ENCODE data around the gene ARID1A.
"Not testable (repeated sequence)": the region's sequence is repeated elsewhere in the genome, so short reads cannot be mapped to it uniquely, and the experiment has no call there.

Gene ARID1A

GRCh38 chr1:26703478-26703877, 7.7 kb downstream of the ARID1A start:
- H3K27me3 ChIP-seq (ENCODE audit: control insufficient read depth, insufficient read depth, low read length): no peaks in the 10 kb centered on the region
- H3K79me2 ChIP-seq: peaks cover 17% of the 10 kb centered on the region
- no peak overlapping the region for H2AFZ ChIP-seq
- no peak overlapping the region for H3K4me3 ChIP-seq (ENCODE audit: low read depth, low read length)
- no peaks in the 10 kb centered on the region for H3K9me3 ChIP-seq (ENCODE audit: control insufficient read depth, low read length)
- TF ChIP-seq CTCF (IDR thresholded peaks at IDR 0.05): no peak
- H3K27ac ChIP-seq: no peak overlapping the region
- no peak overlapping the region for H3K4me2 ChIP-seq (ENCODE audit: low read length)
- H3K36me3 ChIP-seq (ENCODE audit: control insufficient read depth, insufficient read depth, low read length): no peaks in the 10 kb centered on the region
- peaks cover 21% of the 10 kb centered on the region for H3K4me1 ChIP-seq
- H3K9ac ChIP-seq: no peak overlapping the region

- H3K4me2 ChIP-seq (ENCODE audit: low read length): no peak overlapping the region
- no peaks in the 10 kb centered on the region for H3K9me3 ChIP-seq (ENCODE audit: control insufficient read depth, low read length)
- H3K4me3 ChIP-seq (ENCODE audit: low read depth, low read length): no peak overlapping the region
- no peak overlapping the region for H3K27ac ChIP-seq
- no peak overlapping the region for H3K9ac ChIP-seq
- H3K36me3 ChIP-seq (ENCODE audit: control insufficient read depth, insufficient read depth, low read length): no peaks in the 10 kb centered on the region
- H3K27me3 ChIP-seq (ENCODE audit: control insufficient read depth, insufficient read depth, low read length): no peaks in the 10 kb centered on the region
- H3K79me2 ChIP-seq: peaks cover 26% of the 10 kb centered on the region
- no peak for TF ChIP-seq CTCF (IDR thresholded peaks at IDR 0.05)
- H2AFZ ChIP-seq: no peak overlapping the region
- peaks cover 21% of the 10 kb centered on the region for H3K4me1 ChIP-seq
Measured at GRCh38 chr1:26704629-26705028, 8.8 kb downstream of the ARID1A start.

- peak overlapping the region; percentile 6 for H3K27ac ChIP-seq
- H3K4me2 ChIP-seq (ENCODE audit: low read length); H3K9me3 ChIP-seq (ENCODE audit: control insufficient read depth, low read length); H3K9ac ChIP-seq; H3K36me3 ChIP-seq (ENCODE audit: control insufficient read depth, insufficient read depth, low read length); H3K4me3 ChIP-seq (ENCODE audit: low read depth, low read length); H2AFZ ChIP-seq; H3K27me3 ChIP-seq (ENCODE audit: control insufficient read depth, insufficient read depth, low read length): not testable (repeated sequence)
- peaks cover 24% of the 10 kb centered on the region for H3K79me2 ChIP-seq
- H3K4me1 ChIP-seq: peaks cover 17% of the 10 kb centered on the region
Measured at GRCh38 chr1:26705227-26705626, 9.4 kb downstream of the ARID1A start.

GRCh38 chr1:26705788-26706311, 10.0 kb downstream of the ARID1A start:
- no peak for TF ChIP-seq CTCF (IDR thresholded peaks at IDR 0.05)
- H3K36me3 ChIP-seq (ENCODE audit: control insufficient read depth, insufficient read depth, low read length): no peaks in the 10 kb centered on the region
- H3K9me3 ChIP-seq (ENCODE audit: control insufficient read depth, low read length): no peaks in the 10 kb centered on the region
- H3K4me2 ChIP-seq (ENCODE audit: low read length): peak overlapping the region; percentile 31
- H3K27me3 ChIP-seq (ENCODE audit: control insufficient read depth, insufficient read depth, low read length): no peaks in the 10 kb centered on the region
- H3K4me1 ChIP-seq: peaks cover 14% of the 10 kb centered on the region
- H3K27ac ChIP-seq: peak overlapping the region; percentile 6
- peaks cover 25% of the 10 kb centered on the region for H3K79me2 ChIP-seq
- H3K4me3 ChIP-seq (ENCODE audit: low read depth, low read length): no peak overlapping the region
- no peak overlapping the region for H2AFZ ChIP-seq
- no peak overlapping the region for H3K9ac ChIP-seq

GRCh38 chr1:26706315-26706714, 10.5 kb downstream of the ARID1A start:
- no peaks in the 10 kb centered on the region for H3K9me3 ChIP-seq (ENCODE audit: control insufficient read depth, low read length)
- TF ChIP-seq CTCF (IDR thresholded peaks at IDR 0.05): no peak
- no peak overlapping the region for H3K9ac ChIP-seq
- H3K36me3 ChIP-seq (ENCODE audit: control insufficient read depth, insufficient read depth, low read length): no peaks in the 10 kb centered on the region
- peaks cover 25% of the 10 kb centered on the region for H3K79me2 ChIP-seq
- H3K27ac ChIP-seq: no peak overlapping the region
- H3K4me2 ChIP-seq (ENCODE audit: low read length): peak overlapping the region; percentile 31
- H3K4me3 ChIP-seq (ENCODE audit: low read depth, low read length): no peak overlapping the region
- H2AFZ ChIP-seq: no peak overlapping the region
- peaks cover 9% of the 10 kb centered on the region for H3K4me1 ChIP-seq
- no peaks in the 10 kb centered on the region for H3K27me3 ChIP-seq (ENCODE audit: control insufficient read depth, insufficient read depth, low read length)
